GM12891 (cell line): ENCODE data around the gene ANKRD28.

Experiments used
- POLR2A ChIP-seq: IDR thresholded peaks from 2 replicates; pipeline ENCODE4 v1.6.1; 2011; ENCODE audit warnings: low read depth, low read length, control low read depth
- SPI1 ChIP-seq: IDR thresholded peaks from 2 replicates; pipeline ENCODE4 v1.6.1; 2011; ENCODE audit warnings: low read depth, low read length, control low read depth
- TAF1 ChIP-seq: IDR thresholded peaks from 2 replicates; pipeline ENCODE4 v1.6.1; 2011; ENCODE audit warnings: low read depth, low read length, control low read depth

- TF ChIP-seq POLR2A = no peak
- no peak for TF ChIP-seq SPI1
- no peak for TF ChIP-seq TAF1
Observed at GRCh38 chr3:15708882-15709677, 88.7 kb downstream of the ANKRD28 start.
